Endothelial cell of umbilical vein (primary cell): ENCODE measurements around the gene NR3C1. TPM values are rescaled to one million over a fixed set of nuclear protein-coding genes. Genes with fewer than 3 reads are reported as not detected.

Source experiments
- BruUV-seq: library from RNA; stranded (reverse); fragments of 400-500 nt; replicated peaks from 2 replicates; lab custom pipeline; 2021; lab: Mats Ljungman, UMichigan
- CTCF ChIA-PET: fragments of 300-600, 350-600 bp; sonication (Branson Sonifier 250); formaldehyde crosslinking; loops from one replicate; lab custom pipeline; 2021; ENCODE audit warnings: antibody characterized with exemption, inconsistent platforms; lab: Charles Lee
- POLR2A ChIA-PET: fragments of 300-600, 350-600 bp; sonication (Branson Sonifier 250); formaldehyde crosslinking; loops from one replicate; lab custom pipeline; 2021; ENCODE audit warnings: antibody characterized with exemption, inconsistent platforms; lab: Charles Lee
- DNase-seq: peaks from one replicate; pipeline ENCODE4 v3.0.0-alpha.2; 2011; ENCODE audit warnings: low read depth, low spot score
- FAIRE-seq: peaks from 2 replicates; lab custom pipeline; 2011; peaks lifted over from hg19 to GRCh38; lab: Jason Lieb, UNC
- H2AFZ ChIP-seq: 2 replicates; pipeline ENCODE4 v1.6.0; 2012; ENCODE audit warnings: low read depth, low read length, control low read depth, inconsistent platforms
- H3K27ac ChIP-seq: 2 replicates; pipeline ENCODE4 v1.5.1; 2011; ENCODE audit warnings: low read depth, mild to moderate bottlenecking, control low read depth, low read length, moderate library complexity; ENCODE audit not compliant: insufficient read depth
- H3K27me3 ChIP-seq, 2 experiments: 2 replicates each; pipeline versions ENCODE4 v1.6.0 to v1.6.1; 2011; ENCODE audit warnings: low read length in 2 of 2, mixed read lengths in 1 of 2; ENCODE audit not compliant: control insufficient read depth in 2 of 2, insufficient read depth in 2 of 2
- H3K36me3 ChIP-seq, 2 experiments: 2 replicates in 1 of 2; 3 replicates in 1 of 2; pipeline ENCODE4 v1.5.1; 2011; ENCODE audit warnings: low read length in 2 of 2, mild to moderate bottlenecking in 1 of 2, moderate library complexity in 1 of 2; ENCODE audit not compliant: control insufficient read depth in 2 of 2, insufficient read depth in 2 of 2; ENCODE audit errors: extremely low read depth in 1 of 2
- H3K4me1 ChIP-seq: 3 replicates; pipeline ENCODE4 v1.5.1; 2011; ENCODE audit warnings: mild to moderate bottlenecking, low read length; ENCODE audit not compliant: control insufficient read depth, insufficient read depth; ENCODE audit errors: extremely low read depth
- H3K4me2 ChIP-seq: 2 replicates; pipeline ENCODE4 v1.6.1; 2011; ENCODE audit warnings: low read length, control low read depth, mixed read lengths; ENCODE audit not compliant: insufficient read depth
- H3K4me3 ChIP-seq, 3 experiments: fragments of 200-600 bp in 1 of 3; sonication (generic), shearing (Covaris generic) in 1 of 3; replicated peaks in 1 of 3; 2 replicates each; pipeline ENCODE4 v1.5.1; 2011 to 2016; ENCODE audit warnings: control low read depth in 3 of 3, low read length in 3 of 3, mild to moderate bottlenecking in 2 of 3, inconsistent platforms in 1 of 3, low read depth in 1 of 3, moderate library complexity in 1 of 3; ENCODE audit not compliant: insufficient read depth in 1 of 3
- H3K79me2 ChIP-seq: 2 replicates; pipeline ENCODE4 v1.6.0; 2012; ENCODE audit warnings: low read length, inconsistent platforms; ENCODE audit not compliant: control insufficient read depth, insufficient read depth
- H3K9ac ChIP-seq: replicated peaks from 2 replicates; pipeline ENCODE3; 2011; ENCODE audit warnings: low read length, control low read depth; ENCODE audit not compliant: insufficient read depth; ENCODE audit errors: extremely low read depth
- H3K9me1 ChIP-seq: replicated peaks from 3 replicates; pipeline ENCODE4 v1.6.0; 2011; ENCODE audit warnings: mild to moderate bottlenecking, low read length; ENCODE audit not compliant: control insufficient read depth, insufficient read depth; ENCODE audit errors: extremely low read depth
- H3K9me3 ChIP-seq: replicated peaks from 2 replicates; pipeline ENCODE4 v1.5.1; 2012; ENCODE audit warnings: low read length, inconsistent platforms; ENCODE audit not compliant: control insufficient read depth, insufficient read depth
- H4K20me1 ChIP-seq: replicated peaks from 2 replicates; pipeline ENCODE3; 2011; ENCODE audit warnings: mild to moderate bottlenecking, low read length; ENCODE audit not compliant: control insufficient read depth, insufficient read depth; ENCODE audit errors: extremely low read depth
- EZH2 ChIP-seq: IDR thresholded peaks from 2 replicates; pipeline ENCODE4 v1.6.1; 2012; ENCODE audit warnings: borderline replicate concordance, low read depth, mild to moderate bottlenecking, moderate library complexity, low read length, inconsistent platforms; ENCODE audit not compliant: severe bottlenecking
- FOS ChIP-seq: IDR thresholded peaks from 2 replicates; pipeline ENCODE4 v1.6.1; 2011; ENCODE audit warnings: mild to moderate bottlenecking, low read length, moderate library complexity, borderline replicate concordance; ENCODE audit not compliant: insufficient read depth
- GATA2 ChIP-seq: IDR thresholded peaks from 2 replicates; pipeline ENCODE4 v1.7.0; 2011; ENCODE audit warnings: low read depth, mild to moderate bottlenecking, moderate library complexity, mixed read lengths, low read length; ENCODE audit not compliant: insufficient read length, insufficient read depth
- JUN ChIP-seq: IDR thresholded peaks from 2 replicates; pipeline ENCODE4 v1.6.1; 2011; ENCODE audit warnings: borderline replicate concordance, low read depth; ENCODE audit not compliant: insufficient read length, insufficient read depth
- MYC ChIP-seq: IDR thresholded peaks from one replicate; pipeline ENCODE4 v1.6.1; 2011; ENCODE audit warnings: mild to moderate bottlenecking, low read depth, low read length
- POLR2A ChIP-seq: IDR thresholded peaks from 2 replicates; pipeline ENCODE4 v1.6.1; 2012; ENCODE audit warnings: low read depth, mild to moderate bottlenecking, control low read depth, low read length
- POLR2AphosphoS5 ChIP-seq: IDR thresholded peaks from 2 replicates; pipeline ENCODE4 v1.6.1; 2012; ENCODE audit warnings: low read depth, mild to moderate bottlenecking, control low read depth, low read length, moderate library complexity; ENCODE audit not compliant: insufficient read depth
- dilution Hi-C: fragments of 300-500 bp; cut with MboI; formaldehyde crosslinking; loops from one replicate; pipeline ENCODE4 v1.15.0; 2019; ENCODE audit warnings: low sequenced_read_pairs; ENCODE audit not compliant: extremely low pct_ligation_motif_present
- intact Hi-C: fragments of 100-400 bp; cut with micrococcal nuclease; formaldehyde crosslinking; loops from one replicate; pipeline ENCODE4 v1.10.0; 2022
- polyA plus RNA-seq, 4 experiments: library from polyadenylated mRNA; depleted of rRNA in 3 of 4; stranded (reverse) in 3 of 4; unstranded in 1 of 4; fragments of >200 nt; gene quantifications; 2 replicates each; pipeline versions ENCODE4 v1.2.1 to v1.2.3, GENCODE V29; 2011 to 2012; ENCODE audit warnings: missing spikeins in 1 of 4
- total RNA-seq: library from RNA; stranded (reverse); gene quantifications from 2 replicates; pipeline ENCODE4 v1.2.3, GENCODE V29; 2021
- TF ChIP-seq, protein P1 (sequence below), 2 donors: IDR thresholded peaks; 1 replicate in 1 of 2; 2 replicates in 1 of 2; pipeline ENCODE4 v1.5.1; 2011; ENCODE audit warnings: low read length in 2 of 2, mild to moderate bottlenecking in 2 of 2, moderate library complexity in 2 of 2, control low read depth in 1 of 2, inconsistent platforms in 1 of 2, low read depth in 1 of 2; ENCODE audit not compliant: insufficient read depth in 1 of 2; ENCODE audit errors: extremely low read depth in 1 of 2
- TF ChIP-seq, protein P2 (sequence below): IDR thresholded peaks from 2 replicates; pipeline ENCODE4 v1.6.1; 2011; ENCODE audit not compliant: insufficient read depth, insufficient read length

NR3C1 gene
- total and polyA plus RNA-seq, 2 donors (not counting 3 experiments of a cell fraction or from before 2014, with no cell fraction given): 4.1 to 17.0 TPM

GRCh38 chr5:143261748-143262392, 141.6 kb downstream of the NR3C1 start:
- Histone ChIP-seq H3K9me1 (no peaks in the 10 kb centered on the region), H3K27ac (peak overlapping the region; percentile 53), H4K20me1 (no peaks in the 10 kb centered on the region), H3K9ac (no peak overlapping the region), H3K4me3 (no peak overlapping the region), H3K4me2 (no peak overlapping the region), H3K4me1 (no peaks in the 10 kb centered on the region), H2AFZ (peak overlapping the region; percentile 53), H3K36me3 (no peaks in the 10 kb centered on the region), H3K79me2 (no peaks in the 10 kb centered on the region), H3K27me3 (no peaks in the 10 kb centered on the region), H3K9me3 (no peaks in the 10 kb centered on the region)
- dilution Hi-C loops: no loop called here
- no peak for TF ChIP-seq POLR2AphosphoS5
- no peak for TF ChIP-seq FOS
- no peak for TF ChIP-seq GATA2
- no peak for TF ChIP-seq JUN
- TF ChIP-seq, protein P1, sequence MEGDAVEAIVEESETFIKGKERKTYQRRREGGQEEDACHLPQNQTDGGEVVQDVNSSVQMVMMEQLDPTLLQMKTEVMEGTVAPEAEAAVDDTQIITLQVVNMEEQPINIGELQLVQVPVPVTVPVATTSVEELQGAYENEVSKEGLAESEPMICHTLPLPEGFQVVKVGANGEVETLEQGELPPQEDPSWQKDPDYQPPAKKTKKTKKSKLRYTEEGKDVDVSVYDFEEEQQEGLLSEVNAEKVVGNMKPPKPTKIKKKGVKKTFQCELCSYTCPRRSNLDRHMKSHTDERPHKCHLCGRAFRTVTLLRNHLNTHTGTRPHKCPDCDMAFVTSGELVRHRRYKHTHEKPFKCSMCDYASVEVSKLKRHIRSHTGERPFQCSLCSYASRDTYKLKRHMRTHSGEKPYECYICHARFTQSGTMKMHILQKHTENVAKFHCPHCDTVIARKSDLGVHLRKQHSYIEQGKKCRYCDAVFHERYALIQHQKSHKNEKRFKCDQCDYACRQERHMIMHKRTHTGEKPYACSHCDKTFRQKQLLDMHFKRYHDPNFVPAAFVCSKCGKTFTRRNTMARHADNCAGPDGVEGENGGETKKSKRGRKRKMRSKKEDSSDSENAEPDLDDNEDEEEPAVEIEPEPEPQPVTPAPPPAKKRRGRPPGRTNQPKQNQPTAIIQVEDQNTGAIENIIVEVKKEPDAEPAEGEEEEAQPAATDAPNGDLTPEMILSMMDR (IDR thresholded peaks at IDR 0.05; ENCODE audit: extremely low read depth in 1 of 2, insufficient read depth in 1 of 2, low read depth in 1 of 2, low read length in 2 of 2): no peak
- no peak for TF ChIP-seq MYC
- no peak for TF ChIP-seq EZH2
- TF ChIP-seq, protein P2, sequence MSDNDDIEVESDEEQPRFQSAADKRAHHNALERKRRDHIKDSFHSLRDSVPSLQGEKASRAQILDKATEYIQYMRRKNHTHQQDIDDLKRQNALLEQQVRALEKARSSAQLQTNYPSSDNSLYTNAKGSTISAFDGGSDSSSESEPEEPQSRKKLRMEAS: no peak
- TF ChIP-seq POLR2A: no peak
- no peak for DNase-seq
- CTCF ChIA-PET: interaction anchor here (0.6 kb wide), 1 partner anchor 506 kb away, joined by 3 read pairs; no protein-coding TSS in a partner anchor
- no peak for FAIRE-seq
- POLR2A ChIA-PET: no interaction called here
- intact Hi-C loops: no loop called here
- BruUV-seq: TSS peak; percentile 74
